ENCODE measurements around the gene GABRB3.

- TF ChIP-seq CTCF (conservative IDR thresholded peaks at IDR 0.05 in 1 of 2, IDR thresholded peaks at IDR 0.05 in 1 of 2; ENCODE audit: extremely low read depth in 1 of 2, insufficient read depth in 1 of 2, low read depth in 1 of 2, low read length in 2 of 2) = no peak
- TF ChIP-seq EZH2 (IDR thresholded peaks at IDR 0.05; ENCODE audit: borderline replicate concordance, low read length) = no peak
Measured at GRCh38 chr15:26807517-26808427, 34.9 kb upstream of the GABRB3 start.
